Nephron (organoid): Measurements from ENCODE around the gene ATP9B.

Experiments used
- H3K27ac Mint-ChIP-seq, 3 experiments: 2 replicates each; pipeline ENCODE4 v1.8.0; 2020; ENCODE audit warnings: mixed read lengths in 3 of 3, mild to moderate bottlenecking in 2 of 3, moderate library complexity in 1 of 3
- H3K27me3 Mint-ChIP-seq: 2 replicates; pipeline ENCODE4 v1.8.0; 2021; ENCODE audit warnings: low read depth, mild to moderate bottlenecking, moderate library complexity, mixed read lengths
- H3K36me3 Mint-ChIP-seq: 2 replicates; pipeline ENCODE4 v1.8.0; 2020; ENCODE audit warnings: low read depth, mixed read lengths
- H3K4me1 Mint-ChIP-seq: 2 replicates; pipeline ENCODE4 v1.8.0; 2020; ENCODE audit warnings: mixed read lengths
- H3K4me3 Mint-ChIP-seq, 3 experiments: 2 replicates each; pipeline ENCODE4 v1.8.0; 2020; ENCODE audit warnings: mild to moderate bottlenecking in 3 of 3, mixed read lengths in 3 of 3, moderate library complexity in 2 of 3
- H3K9me3 Mint-ChIP-seq: 2 replicates; pipeline ENCODE4 v1.8.0; 2020; ENCODE audit warnings: mixed read lengths
- TF ChIP-seq, protein P1 (sequence below), 3 experiments: fragments of 200-600 bp; sonication (generic); IDR thresholded peaks; one replicate each; pipeline ENCODE4 v1.5.0; 2021; ENCODE audit warnings: antibody characterized with exemption in 3 of 3; ENCODE audit not compliant: unreplicated experiment in 3 of 3

Gene ATP9B

DNA sequence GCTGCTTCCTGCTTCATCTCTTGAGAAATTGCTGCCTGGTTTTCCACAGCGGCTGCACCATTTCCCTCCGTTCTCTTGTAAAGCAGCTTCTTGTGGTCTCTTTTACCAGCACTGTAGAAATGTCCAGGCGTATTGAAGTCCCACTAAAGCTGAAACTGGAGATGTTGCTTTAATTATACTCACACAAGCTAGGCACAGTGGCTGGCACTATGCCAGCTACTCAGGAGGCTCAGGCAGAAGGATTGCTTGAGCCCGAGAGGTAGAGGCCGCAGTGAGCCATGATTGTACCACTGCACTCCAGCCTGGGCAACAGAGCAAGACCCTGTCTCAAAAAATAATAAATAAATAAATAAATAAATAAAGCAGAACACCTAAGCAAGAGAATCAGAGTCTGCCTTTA is 19.2 kb upstream of the ATP9B start:
- no peak overlapping the region for H3K4me3 Mint-ChIP-seq
- no peak overlapping the region for H3K27ac Mint-ChIP-seq
- no peaks in the 10 kb centered on the region for H3K9me3 Mint-ChIP-seq

DNA sequence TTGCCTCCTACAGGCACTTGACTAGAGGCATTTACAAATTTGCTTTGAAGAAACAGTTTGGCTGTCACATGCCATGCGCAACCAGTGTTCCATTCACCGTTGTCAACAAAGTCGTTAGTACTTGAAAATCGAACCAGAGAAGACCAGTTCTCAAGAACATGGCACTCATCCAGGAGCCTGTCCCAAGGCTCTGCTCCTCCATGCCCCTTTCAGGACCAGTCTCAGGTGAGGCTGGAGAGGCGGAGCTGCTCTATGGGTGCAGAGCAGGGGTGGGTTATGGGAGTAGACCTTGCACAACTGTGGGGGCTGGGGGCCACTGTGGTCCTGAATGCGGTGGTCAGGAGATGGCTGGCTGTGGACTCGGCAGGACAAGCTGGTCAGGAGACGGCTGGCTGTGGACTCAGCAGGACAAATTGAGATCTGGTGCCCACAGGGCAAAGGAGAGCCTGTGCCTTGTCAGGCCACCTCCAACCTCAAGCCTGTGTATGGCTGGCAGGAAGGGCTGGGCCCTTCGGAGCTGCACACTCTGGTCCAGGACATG is 12.3 kb upstream of the ATP9B start:
- no peak overlapping the region for H3K4me3 Mint-ChIP-seq
- no peaks in the 10 kb centered on the region for H3K9me3 Mint-ChIP-seq
- H3K36me3 Mint-ChIP-seq = no peaks in the 10 kb centered on the region
- no peaks in the 10 kb centered on the region for H3K27me3 Mint-ChIP-seq
- H3K4me1 Mint-ChIP-seq = no peaks in the 10 kb centered on the region
- TF ChIP-seq, protein P1, sequence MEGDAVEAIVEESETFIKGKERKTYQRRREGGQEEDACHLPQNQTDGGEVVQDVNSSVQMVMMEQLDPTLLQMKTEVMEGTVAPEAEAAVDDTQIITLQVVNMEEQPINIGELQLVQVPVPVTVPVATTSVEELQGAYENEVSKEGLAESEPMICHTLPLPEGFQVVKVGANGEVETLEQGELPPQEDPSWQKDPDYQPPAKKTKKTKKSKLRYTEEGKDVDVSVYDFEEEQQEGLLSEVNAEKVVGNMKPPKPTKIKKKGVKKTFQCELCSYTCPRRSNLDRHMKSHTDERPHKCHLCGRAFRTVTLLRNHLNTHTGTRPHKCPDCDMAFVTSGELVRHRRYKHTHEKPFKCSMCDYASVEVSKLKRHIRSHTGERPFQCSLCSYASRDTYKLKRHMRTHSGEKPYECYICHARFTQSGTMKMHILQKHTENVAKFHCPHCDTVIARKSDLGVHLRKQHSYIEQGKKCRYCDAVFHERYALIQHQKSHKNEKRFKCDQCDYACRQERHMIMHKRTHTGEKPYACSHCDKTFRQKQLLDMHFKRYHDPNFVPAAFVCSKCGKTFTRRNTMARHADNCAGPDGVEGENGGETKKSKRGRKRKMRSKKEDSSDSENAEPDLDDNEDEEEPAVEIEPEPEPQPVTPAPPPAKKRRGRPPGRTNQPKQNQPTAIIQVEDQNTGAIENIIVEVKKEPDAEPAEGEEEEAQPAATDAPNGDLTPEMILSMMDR (IDR thresholded peaks at IDR 0.05; ENCODE audit: unreplicated experiment in 3 of 3) = no peak
- no peak overlapping the region for H3K27ac Mint-ChIP-seq

More for the DNA sequence above, 19.2 kb upstream of the ATP9B start:
- Mint-ChIP-seq H3K27me3 (peaks cover 4% of the 10 kb centered on the region), H3K36me3 (no peaks in the 10 kb centered on the region), H3K4me1 (no peaks in the 10 kb centered on the region)
- TF ChIP-seq, protein P1 (IDR thresholded peaks at IDR 0.05; ENCODE audit: unreplicated experiment in 3 of 3) = no peak

DNA sequence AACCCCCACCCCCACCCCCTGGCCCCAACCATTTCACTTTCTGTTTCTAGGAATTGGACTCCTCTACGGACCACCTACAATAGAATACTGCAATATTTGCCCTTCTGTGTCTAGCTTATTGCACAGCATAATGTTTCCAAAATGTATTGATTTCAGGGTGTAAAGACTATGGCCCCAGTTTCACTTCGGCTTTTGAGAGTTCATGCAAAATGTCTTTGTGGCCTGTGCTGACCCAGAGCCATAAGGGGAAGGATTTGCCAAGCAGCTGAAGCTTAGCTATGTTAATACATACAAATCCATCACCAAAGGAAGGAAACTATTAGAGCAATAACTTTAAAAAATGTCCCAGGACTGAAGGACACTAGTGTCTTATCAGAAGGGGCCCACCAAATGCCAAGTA is 11.2 kb upstream of the ATP9B start:
- Mint-ChIP-seq H3K9me3 (no peaks in the 10 kb centered on the region), H3K27me3 (no peaks in the 10 kb centered on the region), H3K36me3 (no peaks in the 10 kb centered on the region)

DNA sequence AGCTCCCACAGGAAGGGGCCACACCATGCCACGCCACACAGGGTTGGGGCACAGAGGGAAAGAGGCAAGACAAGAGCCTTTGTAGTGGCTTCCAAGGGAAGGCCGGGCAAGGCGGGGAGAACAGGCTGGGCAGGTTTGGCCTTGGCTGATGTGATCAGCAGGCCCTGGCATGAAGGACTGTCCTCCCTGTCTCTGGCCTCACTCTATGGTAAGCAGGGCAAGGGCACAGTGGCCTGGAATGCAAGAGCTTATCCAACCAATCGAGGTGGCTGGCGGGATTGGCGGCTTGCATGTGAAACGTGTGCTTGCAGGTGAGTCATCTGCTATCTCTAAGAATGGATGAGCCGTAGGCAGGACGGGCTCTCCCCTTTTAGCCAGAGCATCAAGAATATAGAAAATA is 6.4 kb upstream of the ATP9B start:
- H3K9me3 Mint-ChIP-seq = peaks cover 19% of the 10 kb centered on the region
- no peak overlapping the region for H3K27ac Mint-ChIP-seq
- TF ChIP-seq, protein P1 (IDR thresholded peaks at IDR 0.05; ENCODE audit: unreplicated experiment in 3 of 3) = no peak
- no peak overlapping the region for H3K4me3 Mint-ChIP-seq
- H3K4me1 Mint-ChIP-seq = no peaks in the 10 kb centered on the region
- peaks cover 14% of the 10 kb centered on the region for H3K27me3 Mint-ChIP-seq
- H3K36me3 Mint-ChIP-seq = no peaks in the 10 kb centered on the region

More for the DNA sequence above, 11.2 kb upstream of the ATP9B start:
- no peak overlapping the region for H3K27ac Mint-ChIP-seq
- no peaks in the 10 kb centered on the region for H3K4me1 Mint-ChIP-seq
- H3K4me3 Mint-ChIP-seq = no peak overlapping the region
- TF ChIP-seq, protein P1 (IDR thresholded peaks at IDR 0.05; ENCODE audit: unreplicated experiment in 3 of 3) = no peak

DNA sequence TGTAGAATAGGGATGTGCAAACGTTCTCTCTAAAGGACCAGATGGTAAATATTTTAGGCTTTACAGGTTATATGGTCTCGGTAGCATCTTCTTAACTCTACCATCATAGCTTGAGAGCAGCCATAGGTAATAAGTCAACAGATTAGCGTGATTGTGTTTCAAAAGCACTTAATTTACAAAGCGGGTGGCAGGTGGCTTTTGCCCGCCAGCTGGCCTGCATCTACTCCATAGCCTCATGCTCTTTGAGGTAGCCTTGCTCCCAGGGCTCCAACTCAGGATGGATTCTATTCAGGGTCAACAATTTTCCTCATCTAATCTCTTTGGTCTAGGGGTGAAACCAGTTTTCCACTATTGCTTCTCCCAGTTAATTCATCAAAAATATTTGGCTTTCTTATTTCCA is 5.0 kb upstream of the ATP9B start:
- Mint-ChIP-seq H3K27ac (no peak overlapping the region), H3K9me3 (peaks cover 19% of the 10 kb centered on the region), H3K4me3 (no peak overlapping the region), H3K36me3 (no peaks in the 10 kb centered on the region), H3K4me1 (no peaks in the 10 kb centered on the region), H3K27me3 (peaks cover 14% of the 10 kb centered on the region)
- TF ChIP-seq, protein P1 (IDR thresholded peaks at IDR 0.05; ENCODE audit: unreplicated experiment in 3 of 3) = no peak

DNA sequence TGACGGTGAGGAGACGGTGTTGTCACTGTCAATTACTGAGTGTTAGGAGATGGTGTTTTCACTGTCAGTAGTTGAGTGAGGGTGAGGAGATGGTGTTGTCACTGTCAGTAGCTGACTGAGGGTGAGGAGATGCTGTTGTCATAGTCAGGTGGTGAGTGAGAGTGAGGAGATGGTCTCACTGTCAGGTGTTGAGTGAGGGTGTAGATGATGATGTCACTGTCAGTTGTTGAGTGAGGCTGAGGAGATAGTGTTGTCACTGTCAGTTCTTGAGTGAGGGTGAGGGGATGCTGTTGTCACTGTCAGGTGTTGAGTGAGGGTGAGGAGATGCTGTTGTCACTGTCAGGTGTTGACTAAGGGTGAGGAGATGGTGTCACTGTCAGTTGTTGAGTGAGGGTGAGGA is 3.4 kb upstream of the ATP9B start:
- Mint-ChIP-seq H3K36me3 (no peaks in the 10 kb centered on the region), H3K4me3 (peak overlapping the region; percentile 42 to 71 (median 67)), H3K27me3 (peaks cover 14% of the 10 kb centered on the region), H3K27ac (peak overlapping the region in 1 of 3 experiments; percentile 63), H3K9me3 (peaks cover 19% of the 10 kb centered on the region), H3K4me1 (no peaks in the 10 kb centered on the region)
- TF ChIP-seq, protein P1 (IDR thresholded peaks at IDR 0.05; ENCODE audit: unreplicated experiment in 3 of 3) = no peak
